ENCODE results near the gene CASK.

The CASK gene

GRCh38 chrX:41630091-41630490 lies 293.3 kb downstream of the CASK start:
- DNase-seq (ENCODE audit: low read depth), result no peak
- no peak for TF ChIP-seq CTCF (conservative IDR thresholded peaks at IDR 0.05; ENCODE audit: low read length)
- H3K4me3 ChIP-seq (ENCODE audit: low read length), result no peak overlapping the region

- no peak overlapping the region for H3K4me3 ChIP-seq (ENCODE audit: low read length)
- no peak for TF ChIP-seq CTCF (conservative IDR thresholded peaks at IDR 0.05; ENCODE audit: low read length)
- no peak for DNase-seq (ENCODE audit: low read depth)
Measured at GRCh38 chrX:41629539-41629938, 293.8 kb downstream of the CASK start.

- TF ChIP-seq CTCF (conservative IDR thresholded peaks at IDR 0.05; ENCODE audit: low read length), result no peak
- no peak for DNase-seq (ENCODE audit: low read depth)
- no peak overlapping the region for H3K4me3 ChIP-seq (ENCODE audit: low read length)
Measured at GRCh38 chrX:41621222-41621723, 302.1 kb downstream of the CASK start.

GRCh38 chrX:41619221-41619620 lies 304.1 kb downstream of the CASK start:
- TF ChIP-seq CTCF (conservative IDR thresholded peaks at IDR 0.05; ENCODE audit: low read length), result no peak
- no peak for DNase-seq (ENCODE audit: low read depth)
- no peak overlapping the region for H3K4me3 ChIP-seq (ENCODE audit: low read length)

- no peak overlapping the region for H3K4me3 ChIP-seq (ENCODE audit: low read length)
- TF ChIP-seq CTCF (conservative IDR thresholded peaks at IDR 0.05; ENCODE audit: low read length), result no peak
- DNase-seq (ENCODE audit: low read depth), result no peak
Measured at GRCh38 chrX:41616935-41617334, 306.4 kb downstream of the CASK start.

- DNase-seq (ENCODE audit: low read depth), result no peak
- TF ChIP-seq CTCF (conservative IDR thresholded peaks at IDR 0.05; ENCODE audit: low read length), result no peak
- H3K4me3 ChIP-seq (ENCODE audit: low read length), result no peak overlapping the region
Measured at GRCh38 chrX:41616255-41616654, 307.1 kb downstream of the CASK start.

GRCh38 chrX:41608244-41608643 lies 315.1 kb downstream of the CASK start:
- no peak for DNase-seq (ENCODE audit: low read depth)
- TF ChIP-seq CTCF (conservative IDR thresholded peaks at IDR 0.05; ENCODE audit: low read length), result no peak
- H3K4me3 ChIP-seq (ENCODE audit: low read length), result no peak overlapping the region
